GM10248 (cell line): ENCODE results near the gene NOXA1.

Experiments used
- CTCF ChIA-PET: fragments of 300-600 bp; sonication (Branson Sonifier 250); formaldehyde crosslinking; extraction: SDS; loops from one replicate; lab custom pipeline; 2021; ENCODE audit warnings: antibody characterized with exemption; lab: Yijun Ruan, JAX
- POLR2A ChIA-PET: fragments of 350-650 bp; sonication (Branson Sonifier 250); formaldehyde crosslinking; extraction: SDS; loops from one replicate; lab custom pipeline; 2020; ENCODE audit warnings: antibody characterized with exemption; lab: Yijun Ruan, JAX
- DNase-seq: peaks from one replicate; pipeline ENCODE4 v3.0.0; 2012; ENCODE audit errors: extremely low spot score
- TF ChIP-seq, protein P1 (sequence below): IDR thresholded peaks from 2 replicates; pipeline ENCODE4 v1.5.1; 2012; ENCODE audit warnings: mild to moderate bottlenecking, low read depth; ENCODE audit errors: extremely low read depth, missing control alignments, control extremely low read depth

NOXA1 gene

DNA sequence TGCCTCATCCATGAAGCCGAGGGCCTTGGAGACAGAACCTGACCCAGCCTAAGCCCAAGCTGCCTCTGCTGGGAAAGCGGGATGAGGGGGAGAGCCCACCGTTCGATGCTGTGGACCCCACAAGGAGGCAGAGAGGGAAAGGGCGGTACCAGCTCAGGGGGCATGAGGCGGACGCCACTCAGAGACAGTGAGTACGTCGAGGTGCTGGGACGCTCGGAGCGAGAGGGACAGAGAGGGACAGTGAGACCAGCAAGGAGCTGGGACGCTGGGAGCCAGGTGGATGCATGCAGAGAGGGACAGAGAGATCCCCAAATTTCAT is 33.8 kb upstream of the NOXA1 start:
- ChIA-PET POLR2A (no interaction called here), CTCF (no interaction called here)
- no peak for DNase-seq
- TF ChIP-seq, protein P1, sequence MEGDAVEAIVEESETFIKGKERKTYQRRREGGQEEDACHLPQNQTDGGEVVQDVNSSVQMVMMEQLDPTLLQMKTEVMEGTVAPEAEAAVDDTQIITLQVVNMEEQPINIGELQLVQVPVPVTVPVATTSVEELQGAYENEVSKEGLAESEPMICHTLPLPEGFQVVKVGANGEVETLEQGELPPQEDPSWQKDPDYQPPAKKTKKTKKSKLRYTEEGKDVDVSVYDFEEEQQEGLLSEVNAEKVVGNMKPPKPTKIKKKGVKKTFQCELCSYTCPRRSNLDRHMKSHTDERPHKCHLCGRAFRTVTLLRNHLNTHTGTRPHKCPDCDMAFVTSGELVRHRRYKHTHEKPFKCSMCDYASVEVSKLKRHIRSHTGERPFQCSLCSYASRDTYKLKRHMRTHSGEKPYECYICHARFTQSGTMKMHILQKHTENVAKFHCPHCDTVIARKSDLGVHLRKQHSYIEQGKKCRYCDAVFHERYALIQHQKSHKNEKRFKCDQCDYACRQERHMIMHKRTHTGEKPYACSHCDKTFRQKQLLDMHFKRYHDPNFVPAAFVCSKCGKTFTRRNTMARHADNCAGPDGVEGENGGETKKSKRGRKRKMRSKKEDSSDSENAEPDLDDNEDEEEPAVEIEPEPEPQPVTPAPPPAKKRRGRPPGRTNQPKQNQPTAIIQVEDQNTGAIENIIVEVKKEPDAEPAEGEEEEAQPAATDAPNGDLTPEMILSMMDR: no peak

- TF ChIP-seq, protein P1: no peak
- POLR2A ChIA-PET: no interaction called here
- CTCF ChIA-PET: interaction anchor here (1.0 to 1.4 kb wide), 2 partner anchors 74 to 89 kb away, joined by 3 to 4 read pairs; partner anchors contain the start of gene NRARP
- DNase-seq: no peak
These were observed 32.4 kb upstream of the NOXA1 start for GRCh38 chr9:137390553-137391410.

- CTCF ChIA-PET: interaction anchor here (1.0 to 1.4 kb wide), 2 partner anchors 75 to 89 kb away, joined by 3 to 4 read pairs; partner anchors contain the start of gene NRARP
- DNase-seq: no peak
- POLR2A ChIA-PET: no interaction called here
- TF ChIP-seq, protein P1: no peak
These were observed 31.8 kb upstream of the NOXA1 start for GRCh38 chr9:137391411-137391754.

DNA sequence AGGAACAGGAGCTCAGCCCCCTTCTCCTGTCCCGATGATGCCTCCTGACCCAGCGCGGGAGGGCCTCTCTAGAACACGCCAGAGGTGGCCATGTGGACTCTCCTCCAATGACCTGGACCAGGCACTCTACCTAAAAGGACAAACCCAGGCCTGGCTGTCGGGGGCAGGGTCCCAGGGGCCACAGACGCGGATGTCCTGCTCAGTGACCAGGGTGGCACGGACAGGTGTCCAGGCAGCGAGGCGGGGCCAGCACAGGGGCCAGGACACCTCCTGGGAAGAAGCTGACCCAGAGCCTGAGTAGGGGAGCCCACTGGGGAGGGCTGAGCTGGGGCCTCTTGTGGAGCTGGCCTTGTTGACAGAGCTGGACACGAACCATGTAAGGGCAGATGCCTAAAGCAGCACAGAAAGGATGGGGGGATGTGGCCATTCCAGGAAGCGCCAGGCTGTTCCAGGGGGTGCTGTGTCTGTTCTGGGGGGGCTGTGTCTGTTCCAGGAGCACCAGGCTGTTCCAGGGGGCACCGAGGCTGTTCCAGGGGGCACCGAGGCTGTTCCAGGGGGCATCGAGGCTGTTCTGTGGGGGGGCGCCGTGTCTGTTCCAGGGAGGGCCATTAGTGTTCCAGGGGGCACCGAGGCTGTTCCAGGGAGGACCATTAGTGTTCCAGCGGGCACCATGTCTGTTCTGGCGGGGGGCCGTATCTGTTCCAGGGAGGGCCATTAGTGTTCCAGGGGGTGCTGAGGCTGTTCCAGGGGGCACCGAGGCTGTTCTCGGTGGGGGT is 30.8 kb upstream of the NOXA1 start:
- ChIA-PET POLR2A (no interaction called here), CTCF (interaction anchor here (1.2 to 1.4 kb wide), 2 partner anchors 20 to 90 kb away, joined by 3 to 4 read pairs; partner anchors contain the start of gene NRARP)
- TF ChIP-seq, protein P1: no peak
- DNase-seq: no peak

DNA sequence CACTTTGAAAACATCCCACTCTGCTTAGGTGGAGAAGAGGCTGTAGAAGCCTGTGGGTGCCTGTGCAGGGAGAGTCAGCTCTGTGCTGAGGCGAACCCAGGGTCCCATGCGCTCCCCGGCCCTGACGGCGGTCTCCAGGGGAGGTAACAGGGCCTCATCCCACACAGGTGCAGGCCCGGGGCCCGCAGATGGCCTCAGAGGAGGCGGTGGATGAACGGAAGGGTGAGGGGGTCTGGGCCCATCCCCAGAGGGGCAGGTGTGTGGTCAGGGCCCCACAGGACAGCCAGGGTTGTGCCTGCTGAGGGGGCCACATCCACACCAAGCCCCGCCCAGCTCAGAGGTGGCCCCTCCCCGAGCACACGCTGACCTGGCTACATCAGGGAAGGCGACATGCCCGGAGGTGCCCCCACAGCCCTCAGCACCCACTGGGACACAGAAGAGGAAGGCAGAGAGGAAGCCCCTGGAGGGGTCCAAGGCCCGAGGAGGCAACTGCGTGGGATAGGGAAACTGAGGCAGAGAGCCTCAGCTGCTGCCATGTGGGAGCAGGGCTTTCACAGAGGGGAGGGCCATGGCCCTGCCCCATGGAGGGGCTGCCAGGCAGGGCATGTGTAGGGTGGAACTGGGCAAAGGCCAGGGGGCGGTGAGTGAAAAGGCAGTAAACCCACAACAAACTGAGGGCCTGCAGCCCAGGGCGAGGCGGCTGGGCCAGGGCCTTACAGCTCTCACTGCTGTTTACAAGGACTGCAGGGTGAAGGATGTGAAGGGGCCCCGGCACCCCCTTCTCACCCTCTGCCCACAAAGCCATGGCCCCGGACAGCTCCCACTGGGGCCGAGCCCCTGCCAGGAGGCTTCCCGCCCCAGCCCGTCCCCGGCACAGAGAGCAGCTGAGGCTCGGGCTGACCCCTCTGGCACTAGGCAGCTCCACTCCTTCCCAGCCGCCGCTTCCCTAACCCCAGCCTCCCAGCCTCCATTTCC is 29.7 kb upstream of the NOXA1 start:
- CTCF ChIA-PET: interaction anchor here (1.2 kb wide), 1 partner anchor 19 kb away, joined by 3 read pairs; no protein-coding TSS in a partner anchor
- POLR2A ChIA-PET: interaction anchor here (0.6 kb wide), 1 partner anchor 85 kb away, joined by 5 read pairs; no protein-coding TSS in a partner anchor
- TF ChIP-seq, protein P1: no peak
- no peak for DNase-seq
